HepG2 (cell line): Measurements from ENCODE around the gene TEAD3. TPM values are rescaled to one million over a fixed set of nuclear protein-coding genes. Genes with fewer than 3 reads are reported as not detected.

Experiments
- BCL6 ChIP-seq: IDR thresholded peaks from 2 replicates; pipeline ENCODE4 v1.6.1; 2016; ENCODE audit warnings: missing genetic modification reagents, missing compliant biosample characterization
- DR1 ChIP-seq: sonication (generic); formaldehyde crosslinking; IDR thresholded peaks from 2 replicates; pipeline ENCODE4 v1.8.0; 2021; ENCODE audit warnings: mild to moderate bottlenecking, missing genetic modification reagents, inconsistent platforms
- FOXA1 ChIP-seq, 2 experiments: fragments of 450-650 bp in 1 of 2; sonication (generic) in 1 of 2; formaldehyde crosslinking in 1 of 2; IDR thresholded peaks; 2 replicates each; pipeline versions ENCODE4 v1.4.0 to v1.6.1; 2016 to 2020; ENCODE audit warnings: missing genetic modification reagents in 1 of 2
- FOXA3 ChIP-seq: IDR thresholded peaks from 2 replicates; pipeline ENCODE4 v1.6.1; 2016; ENCODE audit warnings: missing genetic modification reagents, missing compliant biosample characterization
- GMEB1 ChIP-seq: sonication (generic); formaldehyde crosslinking; IDR thresholded peaks from 2 replicates; pipeline ENCODE4 v1.5.1; 2020; ENCODE audit warnings: missing genetic modification reagents, mild to moderate bottlenecking, borderline replicate concordance
- KDM4B ChIP-seq: sonication (generic); formaldehyde crosslinking; IDR thresholded peaks from 2 replicates; pipeline ENCODE4 v1.4.0; 2020; ENCODE audit warnings: missing genetic modification reagents
- MBD4 ChIP-seq: IDR thresholded peaks from 2 replicates; pipeline ENCODE4 v1.6.1; 2012; ENCODE audit warnings: low read length, inconsistent platforms, borderline replicate concordance
- MEIS2 ChIP-seq: sonication (generic); formaldehyde crosslinking; IDR thresholded peaks from 2 replicates; pipeline ENCODE4 v1.9.0; 2021; ENCODE audit warnings: mild to moderate bottlenecking, missing genetic modification reagents
- MTA1 ChIP-seq: sonication (generic); formaldehyde crosslinking; IDR thresholded peaks from 2 replicates; pipeline ENCODE4 v1.4.0; 2020; ENCODE audit warnings: missing genetic modification reagents, mild to moderate bottlenecking, borderline replicate concordance
- NRL ChIP-seq: sonication (generic); formaldehyde crosslinking; IDR thresholded peaks from 2 replicates; pipeline ENCODE4 v1.5.0; 2020; ENCODE audit warnings: missing genetic modification reagents, mild to moderate bottlenecking, moderate library complexity, borderline replicate concordance
- PAWR ChIP-seq: sonication (generic); formaldehyde crosslinking; IDR thresholded peaks from 2 replicates; pipeline ENCODE4 v1.4.0; 2020; ENCODE audit warnings: missing genetic modification reagents, mild to moderate bottlenecking, borderline replicate concordance
- SAP130 ChIP-seq: IDR thresholded peaks from 2 replicates; pipeline ENCODE4 v1.6.1; 2016; ENCODE audit warnings: low read depth
- SNAI1 ChIP-seq: sonication (generic); formaldehyde crosslinking; IDR thresholded peaks from 2 replicates; pipeline ENCODE4 v1.5.0; 2020; ENCODE audit warnings: mild to moderate bottlenecking, missing genetic modification reagents, borderline replicate concordance
- U2AF1 ChIP-seq: fragments of 200-400 bp; formaldehyde crosslinking; optimal IDR thresholded peaks from 2 replicates; pipeline ENCODE3; 2017; ENCODE audit warnings: mild to moderate bottlenecking, low read depth, low read length
- ZNF253 ChIP-seq: sonication (generic); formaldehyde crosslinking; IDR thresholded peaks from 2 replicates; pipeline ENCODE4 v1.8.0; 2022; ENCODE audit warnings: mild to moderate bottlenecking, missing genetic modification reagents, borderline replicate concordance
- ZNF263 ChIP-seq: sonication (generic); formaldehyde crosslinking; IDR thresholded peaks from 2 replicates; pipeline ENCODE4 v1.4.0; 2020; ENCODE audit warnings: missing genetic modification reagents
- ZNF326 ChIP-seq: sonication (generic); formaldehyde crosslinking; IDR thresholded peaks from 2 replicates; pipeline ENCODE4 v1.4.0; 2020; ENCODE audit warnings: missing genetic modification reagents, borderline replicate concordance
- ZNF354B ChIP-seq: sonication (generic); formaldehyde crosslinking; IDR thresholded peaks from 2 replicates; pipeline ENCODE4 v1.8.0; 2022; ENCODE audit warnings: mild to moderate bottlenecking, missing genetic modification reagents
- ZNF460 ChIP-seq: sonication (generic); formaldehyde crosslinking; IDR thresholded peaks from 2 replicates; pipeline ENCODE4 v1.5.1; 2020; ENCODE audit warnings: missing genetic modification reagents, mild to moderate bottlenecking, borderline replicate concordance
- ZNF547 ChIP-seq: sonication (generic); formaldehyde crosslinking; IDR thresholded peaks from 2 replicates; pipeline ENCODE4 v1.5.1; 2020; ENCODE audit warnings: mild to moderate bottlenecking, missing genetic modification reagents
- ZNF678 ChIP-seq: sonication (generic); formaldehyde crosslinking; IDR thresholded peaks from 2 replicates; pipeline ENCODE4 v1.4.0; 2020; ENCODE audit warnings: mild to moderate bottlenecking, missing genetic modification reagents
- ZNF691 ChIP-seq: sonication (generic); formaldehyde crosslinking; IDR thresholded peaks from 2 replicates; pipeline ENCODE4 v1.4.0; 2020; ENCODE audit warnings: missing genetic modification reagents, low read depth, mild to moderate bottlenecking, borderline replicate concordance
- polyA plus RNA-seq, 8 experiments: library from polyadenylated mRNA; depleted of rRNA in 3 of 8; stranded (reverse) in 7 of 8; unstranded in 1 of 8; fragments of >200 nt; fragmentation: Illumina TruSeq in 4 of 8; extraction: Trizol in 4 of 8; gene quantifications; 2 replicates each; pipeline versions ENCODE4 v1.2.1 to v1.2.3, GENCODE V29; 2011 to 2016; ENCODE audit warnings: low read depth in 4 of 8, missing spikeins in 1 of 8, mixed read lengths in 1 of 8; ENCODE audit not compliant: insufficient read depth in 1 of 8
- total RNA-seq, 5 experiments: library from RNA; depleted of rRNA; stranded (reverse); fragments of >200 nt; fragmentation: Illumina TruSeq; extraction: Trizol; gene quantifications; 2 replicates each; pipeline ENCODE4 v1.2.3, GENCODE V29; 2016; ENCODE audit warnings: low read depth in 1 of 5
- TF ChIP-seq, protein P1 (sequence below): sonication (generic); formaldehyde crosslinking; IDR thresholded peaks from 2 replicates; pipeline ENCODE4 v1.4.0; 2020; ENCODE audit warnings: missing genetic modification reagents, mild to moderate bottlenecking, borderline replicate concordance

The TEAD3 gene
- total and polyA plus RNA-seq, 2 of the 13 experiments (the other 11 are each of a cell fraction or from before 2014, with no cell fraction given): 15.1 to 16.5 TPM

DNA sequence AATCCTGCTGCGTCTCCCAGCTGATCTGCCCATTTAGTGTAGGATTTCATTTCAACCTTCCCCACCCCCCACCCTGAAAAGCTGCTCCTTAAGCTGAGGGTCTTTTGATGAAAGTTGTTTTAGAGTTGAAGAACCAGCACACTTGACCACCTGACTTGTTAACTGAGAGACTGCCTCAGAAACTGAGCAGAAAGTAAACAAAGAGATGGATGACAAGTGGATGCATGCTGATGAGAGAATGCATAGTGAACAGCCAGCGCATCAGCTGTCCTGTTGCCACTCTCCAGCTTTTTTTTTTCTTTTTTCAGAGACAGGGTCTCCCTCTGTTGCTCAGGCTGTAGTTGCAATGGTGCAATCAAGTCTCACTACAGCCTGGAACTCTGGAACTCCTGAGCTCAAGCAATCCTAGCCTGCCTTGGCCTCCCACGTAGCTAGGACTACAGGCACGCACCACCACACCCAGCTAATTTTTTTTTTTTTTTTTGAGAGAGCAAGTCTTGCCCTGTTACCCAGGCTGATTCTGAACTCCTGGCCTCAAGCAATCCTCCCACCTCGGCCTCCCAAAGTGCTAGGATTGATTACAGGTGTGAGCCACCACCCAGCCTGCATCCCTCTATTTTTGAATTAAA lies 19.2 kb downstream of the TEAD3 start (continued):
- TF ChIP-seq GMEB1 (CRISPR knock-in tag) (no peak), KDM4B (CRISPR knock-in tag) (no peak), DR1 (no peak), SAP130 (CRISPR knock-in tag) (0 out of 2 replicates have a peak, but pooled peaks have one; percentile 18), FOXA3 (CRISPR knock-in tag) (0 out of 2 replicates have a peak, but pooled peaks have one; percentile 26), MTA1 (CRISPR knock-in tag) (no peak), FOXA1 (IDR thresholded peaks at IDR 0.05) (no peak), FOXA1 (CRISPR knock-in tag; IDR thresholded peaks at IDR 0.05) (peak; percentile 71), ZNF253 (CRISPR knock-in tag) (no peak), NRL (CRISPR knock-in tag) (no peak), ZNF354B (CRISPR knock-in tag) (no peak), U2AF1 (no peak), ZNF678 (CRISPR knock-in tag) (no peak), BCL6 (CRISPR knock-in tag) (no peak), MBD4 (no peak), ZNF326 (CRISPR knock-in tag) (no peak), ZNF263 (CRISPR knock-in tag) (0 out of 2 replicates have a peak, but pooled peaks have one; percentile 3), ZNF460 (CRISPR knock-in tag) (peak; percentile 72; the same call in 1 of the 2 replicates), SNAI1 (no peak), ZNF691 (CRISPR knock-in tag) (no peak), PAWR (CRISPR knock-in tag) (no peak), MEIS2 (CRISPR knock-in tag) (no peak), ZNF547 (CRISPR knock-in tag) (0 out of 2 replicates have a peak, but pooled peaks have one; percentile 26)
- TF ChIP-seq, protein P1, sequence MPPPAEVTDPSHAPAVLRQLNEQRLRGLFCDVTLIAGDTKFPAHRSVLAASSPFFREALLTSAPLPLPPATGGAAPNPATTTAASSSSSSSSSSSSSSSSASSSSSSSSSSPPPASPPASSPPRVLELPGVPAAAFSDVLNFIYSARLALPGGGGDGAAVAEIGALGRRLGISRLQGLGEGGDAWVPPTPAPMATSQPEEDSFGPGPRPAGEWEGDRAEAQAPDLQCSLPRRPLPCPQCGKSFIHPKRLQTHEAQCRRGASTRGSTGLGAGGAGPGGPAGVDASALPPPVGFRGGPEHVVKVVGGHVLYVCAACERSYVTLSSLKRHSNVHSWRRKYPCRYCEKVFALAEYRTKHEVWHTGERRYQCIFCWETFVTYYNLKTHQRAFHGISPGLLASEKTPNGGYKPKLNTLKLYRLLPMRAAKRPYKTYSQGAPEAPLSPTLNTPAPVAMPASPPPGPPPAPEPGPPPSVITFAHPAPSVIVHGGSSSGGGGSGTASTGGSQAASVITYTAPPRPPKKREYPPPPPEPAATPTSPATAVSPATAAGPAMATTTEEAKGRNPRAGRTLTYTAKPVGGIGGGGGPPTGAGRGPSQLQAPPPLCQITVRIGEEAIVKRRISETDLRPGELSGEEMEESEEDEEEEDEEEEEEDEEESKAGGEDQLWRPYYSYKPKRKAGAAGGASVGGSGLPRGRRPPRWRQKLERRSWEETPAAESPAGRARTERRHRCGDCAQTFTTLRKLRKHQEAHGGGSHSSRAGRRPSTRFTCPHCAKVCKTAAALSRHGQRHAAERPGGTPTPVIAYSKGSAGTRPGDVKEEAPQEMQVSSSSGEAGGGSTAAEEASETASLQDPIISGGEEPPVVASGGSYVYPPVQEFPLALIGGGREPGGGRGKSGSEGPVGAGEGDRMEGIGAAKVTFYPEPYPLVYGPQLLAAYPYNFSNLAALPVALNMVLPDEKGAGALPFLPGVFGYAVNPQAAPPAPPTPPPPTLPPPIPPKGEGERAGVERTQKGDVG (CRISPR knock-in tag): no peak
